Astrocyte (in vitro differentiated cells and primary cell): ENCODE measurements around the gene RAD51B.

Experiments
- EZH2 ChIP-seq: IDR thresholded peaks from 2 replicates; pipeline ENCODE4 v1.6.1; 2012; ENCODE audit warnings: mild to moderate bottlenecking, low read length, inconsistent platforms; ENCODE audit not compliant: insufficient read depth
- TF ChIP-seq, protein P1 (sequence below): IDR thresholded peaks from 2 replicates; pipeline ENCODE4 v1.5.1; 2011; ENCODE audit warnings: low read depth, mild to moderate bottlenecking, inconsistent platforms, low read length, moderate library complexity; ENCODE audit not compliant: insufficient read depth

- TF ChIP-seq, protein P1, sequence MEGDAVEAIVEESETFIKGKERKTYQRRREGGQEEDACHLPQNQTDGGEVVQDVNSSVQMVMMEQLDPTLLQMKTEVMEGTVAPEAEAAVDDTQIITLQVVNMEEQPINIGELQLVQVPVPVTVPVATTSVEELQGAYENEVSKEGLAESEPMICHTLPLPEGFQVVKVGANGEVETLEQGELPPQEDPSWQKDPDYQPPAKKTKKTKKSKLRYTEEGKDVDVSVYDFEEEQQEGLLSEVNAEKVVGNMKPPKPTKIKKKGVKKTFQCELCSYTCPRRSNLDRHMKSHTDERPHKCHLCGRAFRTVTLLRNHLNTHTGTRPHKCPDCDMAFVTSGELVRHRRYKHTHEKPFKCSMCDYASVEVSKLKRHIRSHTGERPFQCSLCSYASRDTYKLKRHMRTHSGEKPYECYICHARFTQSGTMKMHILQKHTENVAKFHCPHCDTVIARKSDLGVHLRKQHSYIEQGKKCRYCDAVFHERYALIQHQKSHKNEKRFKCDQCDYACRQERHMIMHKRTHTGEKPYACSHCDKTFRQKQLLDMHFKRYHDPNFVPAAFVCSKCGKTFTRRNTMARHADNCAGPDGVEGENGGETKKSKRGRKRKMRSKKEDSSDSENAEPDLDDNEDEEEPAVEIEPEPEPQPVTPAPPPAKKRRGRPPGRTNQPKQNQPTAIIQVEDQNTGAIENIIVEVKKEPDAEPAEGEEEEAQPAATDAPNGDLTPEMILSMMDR = no peak
- TF ChIP-seq EZH2 = no peak
Observed at GRCh38 chr14:68131907-68132306, 312.3 kb downstream of the RAD51B start.
